Mesenchymal stem cell (in vitro differentiated cells and primary cell): Measurements from ENCODE around the gene BMPR1B.

Experiments used
- DNase-seq: peaks from one replicate; pipeline ENCODE4 v3.0.0-alpha.2; 2013
- H2AFZ ChIP-seq: one replicate; pipeline ENCODE4 v1.6.1; 2013; ENCODE audit warnings: low read depth, mild to moderate bottlenecking, control low read depth, inconsistent platforms, low read length, moderate library complexity
- H2AK5ac ChIP-seq: 2 replicates; pipeline ENCODE4 v1.6.1; 2013; ENCODE audit warnings: low read length, moderate library complexity, mild to moderate bottlenecking, inconsistent platforms; ENCODE audit not compliant: severe bottlenecking
- H2BK120ac ChIP-seq: one replicate; pipeline ENCODE4 v1.6.1; 2013; ENCODE audit warnings: low read depth, mild to moderate bottlenecking, inconsistent platforms, low read length, moderate library complexity
- H2BK12ac ChIP-seq, 2 experiments: one replicate each; pipeline ENCODE4 v1.6.1; 2013; ENCODE audit warnings: inconsistent platforms in 2 of 2, low read length in 2 of 2, mild to moderate bottlenecking in 2 of 2, moderate library complexity in 2 of 2, control low read depth in 1 of 2
- H2BK15ac ChIP-seq: one replicate; pipeline ENCODE4 v1.6.1; 2013; ENCODE audit warnings: mild to moderate bottlenecking, low read depth, inconsistent platforms; ENCODE audit not compliant: poor library complexity, severe bottlenecking
- H2BK5ac ChIP-seq: 2 replicates; pipeline ENCODE4 v1.6.1; 2013; ENCODE audit warnings: low read depth, mild to moderate bottlenecking, low read length, control low read depth, inconsistent platforms; ENCODE audit not compliant: poor library complexity, severe bottlenecking
- H3K14ac ChIP-seq, 2 experiments: one replicate each; pipeline ENCODE4 v1.6.1; 2013; ENCODE audit warnings: inconsistent platforms in 2 of 2, low read length in 2 of 2, control low read depth in 1 of 2, mild to moderate bottlenecking in 1 of 2, moderate library complexity in 1 of 2
- H3K18ac ChIP-seq, 2 experiments: one replicate each; pipeline ENCODE4 v1.6.1; 2013; ENCODE audit warnings: inconsistent platforms in 2 of 2, low read length in 2 of 2, control low read depth in 1 of 2, low read depth in 1 of 2, mild to moderate bottlenecking in 1 of 2
- H3K23ac ChIP-seq, 2 experiments: one replicate each; pipeline ENCODE4 v1.6.1; 2013; ENCODE audit warnings: inconsistent platforms in 2 of 2, low read length in 2 of 2, mild to moderate bottlenecking in 2 of 2, moderate library complexity in 2 of 2, control low read depth in 1 of 2
- H3K27ac ChIP-seq: 2 replicates; pipeline ENCODE4 v1.5.1; 2013; ENCODE audit warnings: mild to moderate bottlenecking, moderate library complexity, low read length, control low read depth, inconsistent platforms; ENCODE audit not compliant: poor library complexity, severe bottlenecking
- H3K27me3 ChIP-seq, 2 experiments: 2 replicates each; pipeline versions ENCODE4 v1.6.1 to v1.7.0; 2013; ENCODE audit warnings: low read length in 2 of 2, mild to moderate bottlenecking in 2 of 2, moderate library complexity in 2 of 2, control low read depth in 1 of 2, inconsistent platforms in 1 of 2; ENCODE audit not compliant: control insufficient read depth in 1 of 2, insufficient read depth in 1 of 2
- H3K36me3 ChIP-seq, 2 experiments: 2 replicates each; pipeline versions ENCODE4 v1.6.1 to v1.7.0; 2013; ENCODE audit warnings: low read length in 2 of 2, control low read depth in 1 of 2, inconsistent platforms in 1 of 2, low read depth in 1 of 2, mild to moderate bottlenecking in 1 of 2; ENCODE audit not compliant: insufficient read depth in 2 of 2, control insufficient read depth in 1 of 2
- H3K4ac ChIP-seq, 2 experiments: one replicate each; pipeline ENCODE4 v1.6.1; 2013; ENCODE audit warnings: inconsistent platforms in 2 of 2, low read length in 2 of 2, mild to moderate bottlenecking in 2 of 2, moderate library complexity in 2 of 2, control low read depth in 1 of 2, low read depth in 1 of 2
- H3K4me1 ChIP-seq: 2 replicates; pipeline ENCODE4 v1.6.1; 2013; ENCODE audit warnings: low read depth, low read length, control low read depth; ENCODE audit not compliant: control insufficient read depth, insufficient read depth
- H3K4me2 ChIP-seq: 2 replicates; pipeline ENCODE4 v1.6.1; 2013; ENCODE audit warnings: low read length, mild to moderate bottlenecking, inconsistent platforms; ENCODE audit not compliant: poor library complexity, severe bottlenecking
- H3K4me3 ChIP-seq, 2 experiments: 2 replicates each; pipeline versions ENCODE4 v1.5.1 to v1.7.0; 2013; ENCODE audit warnings: low read length in 2 of 2, mild to moderate bottlenecking in 2 of 2, control low read depth in 1 of 2, low read depth in 1 of 2; ENCODE audit not compliant: insufficient read depth in 1 of 2
- H3K79me1 ChIP-seq: replicated peaks from 2 replicates; pipeline ENCODE4 v1.6.1; 2013; ENCODE audit warnings: mild to moderate bottlenecking, control low read depth, low read length, inconsistent platforms; ENCODE audit not compliant: poor library complexity, severe bottlenecking
- H3K9ac ChIP-seq: 2 replicates; pipeline ENCODE4 v1.7.0; 2013; ENCODE audit warnings: mild to moderate bottlenecking, low read length, moderate library complexity
- H3K9me3 ChIP-seq: 2 replicates; pipeline ENCODE4 v1.7.0; 2013; ENCODE audit warnings: mild to moderate bottlenecking, low read length; ENCODE audit not compliant: control insufficient read depth
- H4K8ac ChIP-seq: one replicate; pipeline ENCODE4 v1.6.1; 2013; ENCODE audit warnings: inconsistent platforms, mild to moderate bottlenecking, low read length, moderate library complexity
- H4K91ac ChIP-seq: one replicate; pipeline ENCODE4 v1.6.1; 2013; ENCODE audit warnings: mild to moderate bottlenecking, low read length, inconsistent platforms
- WGBS: methylation state at CpG from one replicate; pipeline ENCODE4 v1.1.7; 2013; ENCODE audit warnings: mixed read lengths; 5-methylcytosine and 5-hydroxymethylcytosine counted together

The BMPR1B gene

GRCh38 chr4:94920369-94920768 lies 162.6 kb downstream of the BMPR1B start:
- 91% methylated on average over 4 of the region's 4 CpGs for WGBS
- Histone ChIP-seq H3K14ac (no peak overlapping the region), H3K4ac (no peak overlapping the region), H3K27me3 (no peaks in the 10 kb centered on the region), H3K4me2 (no peak overlapping the region), H2AK5ac (no peak overlapping the region), H4K8ac (no peak overlapping the region), H3K4me3 (no peak overlapping the region), H3K9ac (no peak overlapping the region), H2AFZ (no peak overlapping the region), H3K9me3 (peaks cover 14% of the 10 kb centered on the region), H2BK120ac (no peak overlapping the region), H3K23ac (no peak overlapping the region), H2BK5ac (no peak overlapping the region), H2BK15ac (no peak overlapping the region), H4K91ac (no peak overlapping the region), H3K4me1 (no peaks in the 10 kb centered on the region), H3K18ac (no peak overlapping the region), H3K36me3 (no peaks in the 10 kb centered on the region), H3K27ac (no peak overlapping the region), H2BK12ac (no peak overlapping the region), H3K79me1 (no peaks in the 10 kb centered on the region)
- DNase-seq, result no peak

- Histone ChIP-seq H3K36me3 (no peaks in the 10 kb centered on the region), H3K4me1 (no peaks in the 10 kb centered on the region), H3K27ac (no peak overlapping the region), H2AK5ac (no peak overlapping the region), H3K18ac (no peak overlapping the region), H3K14ac (no peak overlapping the region), H3K4ac (no peak overlapping the region), H3K4me3 (no peak overlapping the region), H2BK120ac (no peak overlapping the region), H2BK5ac (no peak overlapping the region), H3K4me2 (no peak overlapping the region), H4K8ac (no peak overlapping the region), H2BK12ac (no peak overlapping the region), H3K79me1 (no peaks in the 10 kb centered on the region), H3K23ac (no peak overlapping the region), H3K9ac (no peak overlapping the region), H2AFZ (no peak overlapping the region), H2BK15ac (no peak overlapping the region), H3K9me3 (no peaks in the 10 kb centered on the region), H4K91ac (no peak overlapping the region), H3K27me3 (no peaks in the 10 kb centered on the region)
- 100% methylated on average over 1 of the region's 2 CpGs for WGBS
- no peak for DNase-seq
Measured at GRCh38 chr4:94924566-94924965, 166.8 kb downstream of the BMPR1B start.

- 99% methylated on average over 3 of the region's 5 CpGs for WGBS
- H4K91ac ChIP-seq, result no peak overlapping the region
- H2BK15ac ChIP-seq, result no peak overlapping the region
- H3K9ac ChIP-seq, result no peak overlapping the region
- H4K8ac ChIP-seq, result no peak overlapping the region
- no peak overlapping the region for H2BK5ac ChIP-seq
- H3K23ac ChIP-seq, result no peak overlapping the region
- no peaks in the 10 kb centered on the region for H3K9me3 ChIP-seq
- H3K36me3 ChIP-seq, result no peaks in the 10 kb centered on the region
- no peak overlapping the region for H2BK12ac ChIP-seq
- H3K14ac ChIP-seq, result no peak overlapping the region
- H3K4me1 ChIP-seq, result no peaks in the 10 kb centered on the region
- no peaks in the 10 kb centered on the region for H3K79me1 ChIP-seq
- no peak overlapping the region for H2BK120ac ChIP-seq
- DNase-seq, result no peak
- H3K4me2 ChIP-seq, result no peak overlapping the region
- no peak overlapping the region for H2AFZ ChIP-seq
- H3K4me3 ChIP-seq, result no peak overlapping the region
- H2AK5ac ChIP-seq, result no peak overlapping the region
- H3K27me3 ChIP-seq, result no peaks in the 10 kb centered on the region
- H3K18ac ChIP-seq, result no peak overlapping the region
- H3K27ac ChIP-seq, result no peak overlapping the region
- no peak overlapping the region for H3K4ac ChIP-seq
Measured at GRCh38 chr4:94925764-94926347, 168.1 kb downstream of the BMPR1B start.

- H3K4me2 ChIP-seq, result no peak overlapping the region
- H2BK12ac ChIP-seq, result no peak overlapping the region
- H3K27me3 ChIP-seq, result no peaks in the 10 kb centered on the region
- H2BK15ac ChIP-seq, result no peak overlapping the region
- H3K79me1 ChIP-seq, result no peaks in the 10 kb centered on the region
- H3K9ac ChIP-seq, result no peak overlapping the region
- no peak overlapping the region for H2AFZ ChIP-seq
- WGBS, result 80% methylated on average over 1 of the region's 2 CpGs
- H2BK5ac ChIP-seq, result no peak overlapping the region
- H3K9me3 ChIP-seq, result no peaks in the 10 kb centered on the region
- H3K36me3 ChIP-seq, result no peaks in the 10 kb centered on the region
- no peak overlapping the region for H3K27ac ChIP-seq
- H3K18ac ChIP-seq, result no peak overlapping the region
- H3K23ac ChIP-seq, result no peak overlapping the region
- no peak overlapping the region for H4K91ac ChIP-seq
- no peak overlapping the region for H3K14ac ChIP-seq
- no peak overlapping the region for H2AK5ac ChIP-seq
- H3K4me1 ChIP-seq, result no peaks in the 10 kb centered on the region
- no peak for DNase-seq
- H3K4ac ChIP-seq, result no peak overlapping the region
- H3K4me3 ChIP-seq, result no peak overlapping the region
- H2BK120ac ChIP-seq, result no peak overlapping the region
- no peak overlapping the region for H4K8ac ChIP-seq
Measured at GRCh38 chr4:94926936-94927335, 169.2 kb downstream of the BMPR1B start.
